ENCODE measurements around the gene PSAT1. TPM values are rescaled to one million over a fixed set of nuclear protein-coding genes. Genes with fewer than 3 reads are reported as not detected.

Gene PSAT1
- total and polyA plus RNA-seq, 2 donors from 2014 or later: 22.4 to 141 TPM

- no peaks in the 10 kb centered on the region for H3K4me1 ChIP-seq (ENCODE audit: control insufficient read depth in 2 of 3, insufficient read depth in 2 of 3, low read depth in 1 of 3, low read length in 3 of 3)
- TF ChIP-seq CTCF (IDR thresholded peaks at IDR 0.05; ENCODE audit: borderline replicate concordance, extremely low read depth, insufficient read depth): no peak
- intact Hi-C loops (cut with DNase I): no loop called here
- no peaks in the 10 kb centered on the region for H3K36me3 ChIP-seq (ENCODE audit: control insufficient read depth in 2 of 3, insufficient read depth in 3 of 3, low read length in 3 of 3)
- no peak overlapping the region for H3K4me3 ChIP-seq (ENCODE audit: low read length in 3 of 3)
- no peak overlapping the region for H3K9ac ChIP-seq (ENCODE audit: low read length in 3 of 3)
- DNase-seq: no peak
- no peaks in the 10 kb centered on the region for H3K9me3 ChIP-seq (ENCODE audit: control insufficient read depth in 2 of 3, insufficient read depth in 1 of 3, low read length in 3 of 3)
- H3K27me3 ChIP-seq (ENCODE audit: control insufficient read depth, insufficient read depth, low read length): no peaks in the 10 kb centered on the region
- FAIRE-seq: no peak
- no peak overlapping the region for H3K27ac ChIP-seq (ENCODE audit: low read depth in 2 of 2, low read length in 2 of 2)
These were observed 54.9 kb downstream of the PSAT1 start for GRCh38 chr9:78351816-78352215.

GRCh38 chr9:78354324-78354973, 57.5 kb downstream of the PSAT1 start:
- FAIRE-seq: no peak
- Histone ChIP-seq H3K9me3 (ENCODE audit: control insufficient read depth in 2 of 3, insufficient read depth in 1 of 3, low read length in 3 of 3) (no peaks in the 10 kb centered on the region), H3K4me3 (ENCODE audit: low read length in 3 of 3) (no peak overlapping the region), H3K27me3 (ENCODE audit: control insufficient read depth, insufficient read depth, low read length) (no peaks in the 10 kb centered on the region), H3K4me1 (ENCODE audit: control insufficient read depth in 2 of 3, insufficient read depth in 2 of 3, low read depth in 1 of 3, low read length in 3 of 3) (peaks cover 0 to 7% (median 0%) of the 10 kb centered on the region in 3 donors), H3K27ac (ENCODE audit: low read depth in 2 of 2, low read length in 2 of 2) (no peak overlapping the region), H3K9ac (ENCODE audit: low read length in 3 of 3) (no peak overlapping the region), H3K36me3 (ENCODE audit: control insufficient read depth in 2 of 3, insufficient read depth in 3 of 3, low read length in 3 of 3) (no peaks in the 10 kb centered on the region)
- DNase-seq: peak in 1 of 5 donors; percentile 36
- intact Hi-C loops (cut with DNase I): no loop called here
- TF ChIP-seq CTCF (IDR thresholded peaks at IDR 0.05; ENCODE audit: borderline replicate concordance, extremely low read depth, insufficient read depth): no peak

GRCh38 chr9:78354989-78355388, 58.1 kb downstream of the PSAT1 start:
- Histone ChIP-seq H3K27ac (ENCODE audit: low read depth in 2 of 2, low read length in 2 of 2) (no peak overlapping the region), H3K4me1 (ENCODE audit: control insufficient read depth in 2 of 3, insufficient read depth in 2 of 3, low read depth in 1 of 3, low read length in 3 of 3) (peaks cover 0 to 7% (median 0%) of the 10 kb centered on the region in 3 donors), H3K4me3 (ENCODE audit: low read length in 3 of 3) (no peak overlapping the region), H3K9ac (ENCODE audit: low read length in 3 of 3) (no peak overlapping the region), H3K27me3 (ENCODE audit: control insufficient read depth, insufficient read depth, low read length) (no peaks in the 10 kb centered on the region), H3K36me3 (ENCODE audit: control insufficient read depth in 2 of 3, insufficient read depth in 3 of 3, low read length in 3 of 3) (no peaks in the 10 kb centered on the region), H3K9me3 (ENCODE audit: control insufficient read depth in 2 of 3, insufficient read depth in 1 of 3, low read length in 3 of 3) (no peaks in the 10 kb centered on the region)
- DNase-seq: no peak
- intact Hi-C loops (cut with DNase I): no loop called here
- no peak for FAIRE-seq
- TF ChIP-seq CTCF (IDR thresholded peaks at IDR 0.05; ENCODE audit: borderline replicate concordance, extremely low read depth, insufficient read depth): no peak

DNA sequence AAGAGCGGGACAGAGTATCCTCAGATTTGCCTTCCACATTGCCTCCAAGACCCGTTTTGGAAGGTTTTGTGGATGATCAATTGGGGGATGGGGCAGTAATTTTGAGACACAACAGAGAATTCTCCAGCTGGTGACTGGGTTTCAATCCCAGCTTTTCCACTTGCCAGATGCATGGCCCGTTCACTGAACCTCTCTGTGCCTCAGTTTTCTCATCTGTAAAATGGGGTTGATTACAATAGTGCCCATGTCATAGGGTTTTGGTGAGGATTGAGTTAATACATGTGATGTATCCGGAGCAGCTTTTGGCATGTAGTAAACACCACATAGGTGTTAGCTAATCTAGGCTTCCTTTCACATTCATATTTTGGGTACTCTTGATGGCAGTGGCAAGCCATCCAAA, 59.7 kb downstream of the PSAT1 start:
- H3K27me3 ChIP-seq (ENCODE audit: control insufficient read depth, insufficient read depth, low read length): no peaks in the 10 kb centered on the region
- no peak for FAIRE-seq
- intact Hi-C loops (cut with DNase I): no loop called here

More for the DNA sequence above, 59.7 kb downstream of the PSAT1 start:
- H3K27ac ChIP-seq (ENCODE audit: low read depth in 2 of 2, low read length in 2 of 2): no peak overlapping the region
- no peak for DNase-seq
- no peak overlapping the region for H3K9ac ChIP-seq (ENCODE audit: low read length in 3 of 3)
- H3K4me3 ChIP-seq (ENCODE audit: low read length in 3 of 3): no peak overlapping the region
- TF ChIP-seq CTCF (IDR thresholded peaks at IDR 0.05; ENCODE audit: borderline replicate concordance, extremely low read depth, insufficient read depth): no peak
- peaks cover 0 to 7% (median 0%) of the 10 kb centered on the region in 3 donors for H3K4me1 ChIP-seq (ENCODE audit: control insufficient read depth in 2 of 3, insufficient read depth in 2 of 3, low read depth in 1 of 3, low read length in 3 of 3)
- no peaks in the 10 kb centered on the region for H3K9me3 ChIP-seq (ENCODE audit: control insufficient read depth in 2 of 3, insufficient read depth in 1 of 3, low read length in 3 of 3)
- no peaks in the 10 kb centered on the region for H3K36me3 ChIP-seq (ENCODE audit: control insufficient read depth in 2 of 3, insufficient read depth in 3 of 3, low read length in 3 of 3)

Measured in kidney (tissue), 14 donors.